WTC11 (cell line): ENCODE results near the gene ILF3. TPM values are rescaled to one million over a fixed set of nuclear protein-coding genes. Genes with fewer than 3 reads are reported as not detected.

ENCODE experiments used
- ATAC-seq: fragments of 200-7000 bp; cut with Tn5 transposase; 2 replicates; pipeline ENCODE4 v1.10.0; 2021; ENCODE audit warnings: mild to moderate bottlenecking, moderate library complexity
- CTCF ChIA-PET: fragments of 300-600 bp; sonication (Branson Sonifier 250); formaldehyde crosslinking; loops from one replicate; lab custom pipeline; 2021; ENCODE audit warnings: antibody characterized with exemption; lab: Charles Lee
- POLR2A ChIA-PET: fragments of 350-600 bp; sonication (Branson Sonifier 250); formaldehyde crosslinking; loops from one replicate; lab custom pipeline; 2021; ENCODE audit warnings: antibody characterized with exemption; lab: Charles Lee
- DNase-seq: peaks from one replicate; pipeline ENCODE4 v3.0.0; 2021; ENCODE audit warnings: low spot score
- H3K27ac Mint-ChIP-seq: 2 replicates; pipeline ENCODE4 v1.8.0; 2021; ENCODE audit warnings: mixed read lengths
- H3K27me3 Mint-ChIP-seq: 2 replicates; pipeline ENCODE4 v1.8.0; 2021; ENCODE audit warnings: low read depth, mild to moderate bottlenecking, moderate library complexity, mixed read lengths
- H3K36me3 Mint-ChIP-seq: 2 replicates; pipeline ENCODE4 v1.8.0; 2021; ENCODE audit warnings: mixed read lengths
- H3K4me1 Mint-ChIP-seq: 2 replicates; pipeline ENCODE4 v1.8.0; 2022; ENCODE audit warnings: mixed read lengths
- H3K4me3 Mint-ChIP-seq: 2 replicates; pipeline ENCODE4 v1.8.0; 2021; ENCODE audit warnings: mild to moderate bottlenecking, moderate library complexity, mixed read lengths
- H3K9me3 Mint-ChIP-seq: 2 replicates; pipeline ENCODE4 v1.8.0; 2021; ENCODE audit warnings: mixed read lengths
- AR ChIP-seq: fragments of 250-450 bp; sonication (Bioruptor Pico); IDR thresholded peaks from 2 replicates; pipeline ENCODE4 v1.9.0; 2021; ENCODE audit warnings: mild to moderate bottlenecking
- ERG ChIP-seq: fragments of 250-450 bp; sonication (Bioruptor Pico); IDR thresholded peaks from 2 replicates; pipeline ENCODE4 v1.8.0; 2021; ENCODE audit warnings: mild to moderate bottlenecking
- ESRRA ChIP-seq: sonication (generic); formaldehyde crosslinking; IDR thresholded peaks from 2 replicates; pipeline ENCODE4 v1.8.1; 2022; ENCODE audit warnings: mild to moderate bottlenecking, missing genetic modification reagents, borderline replicate concordance
- GTF2I ChIP-seq: fragments of 250-450 bp; sonication (Bioruptor Pico); conservative IDR thresholded peaks from 2 replicates; pipeline ENCODE4 v1.4.0; 2021; ENCODE audit warnings: mild to moderate bottlenecking
- IRF2 ChIP-seq: sonication (generic); formaldehyde crosslinking; IDR thresholded peaks from 2 replicates; pipeline ENCODE4 v1.8.0; 2022; ENCODE audit warnings: low read depth, missing genetic modification reagents, borderline replicate concordance
- MAX ChIP-seq: sonication (generic); formaldehyde crosslinking; IDR thresholded peaks from 2 replicates; pipeline ENCODE4 v1.8.0; 2022; ENCODE audit warnings: mild to moderate bottlenecking, missing genetic modification reagents
- NR3C1 ChIP-seq: sonication (generic); formaldehyde crosslinking; conservative IDR thresholded peaks from 2 replicates; pipeline ENCODE4 v1.8.1; 2023; ENCODE audit warnings: low read depth, mild to moderate bottlenecking, missing genetic modification reagents
- PRDM15 ChIP-seq: sonication (generic); formaldehyde crosslinking; IDR thresholded peaks from 2 replicates; pipeline ENCODE4 v1.8.0; 2022; ENCODE audit warnings: missing genetic modification reagents
- PRRX2 ChIP-seq: fragments of 250-450 bp; sonication (Bioruptor Pico); IDR thresholded peaks from 2 replicates; pipeline ENCODE4 v1.8.0; 2021; ENCODE audit warnings: mild to moderate bottlenecking
- RORB ChIP-seq: fragments of 250-450 bp; sonication (Bioruptor Pico); IDR thresholded peaks from 2 replicates; pipeline ENCODE4 v1.9.0; 2021; ENCODE audit warnings: mild to moderate bottlenecking
- ZBTB21 ChIP-seq: sonication (generic); formaldehyde crosslinking; IDR thresholded peaks from 2 replicates; pipeline ENCODE4 v1.8.1; 2023; ENCODE audit warnings: mild to moderate bottlenecking, missing genetic modification reagents, borderline replicate concordance
- ZNF121 ChIP-seq: sonication (generic); formaldehyde crosslinking; IDR thresholded peaks from 2 replicates; pipeline ENCODE4 v1.8.0; 2023; ENCODE audit warnings: missing genetic modification reagents
- ZNF138 ChIP-seq: sonication (generic); formaldehyde crosslinking; conservative IDR thresholded peaks from 2 replicates; pipeline ENCODE4 v1.8.1; 2022; ENCODE audit warnings: mild to moderate bottlenecking, moderate library complexity, missing genetic modification reagents
- ZNF423 ChIP-seq: fragments of 250-450 bp; sonication (Bioruptor Pico); IDR thresholded peaks from 2 replicates; pipeline ENCODE4 v2.1.2; 2022; ENCODE audit warnings: mild to moderate bottlenecking, moderate library complexity
- ZNF425 ChIP-seq: fragments of 250-450 bp; sonication (Bioruptor Pico); conservative IDR thresholded peaks from 2 replicates; pipeline ENCODE4 v1.9.0; 2021; ENCODE audit warnings: mild to moderate bottlenecking
- total RNA-seq: library from RNA; stranded (reverse); gene quantifications from 3 replicates; pipeline ENCODE4 v1.2.3, GENCODE V29; 2021

ILF3 gene
- total RNA-seq, 1 experiment from 2014 or later, result 659 TPM

GRCh38 chr19:10654610-10655456 is 687 bp downstream of the ILF3 start (continued):
- TF ChIP-seq AR (CRISPR knock-in tag) (0 out of 2 replicates have a peak, but pooled peaks have one; percentile 24), RORB (CRISPR knock-in tag) (no peak), GTF2I (CRISPR knock-in tag) (no peak)

- ATAC-seq, result no peak
- TF ChIP-seq ZNF121 (CRISPR knock-in tag) (no peak), ESRRA (CRISPR knock-in tag) (no peak), ERG (CRISPR knock-in tag) (peak; percentile 56; the same call in 1 of the 2 replicates), ZBTB21 (CRISPR knock-in tag) (no peak), ZNF425 (CRISPR knock-in tag) (peak; percentile 51; the same call in 1 of the 2 replicates), PRRX2 (CRISPR knock-in tag) (0 out of 2 replicates have a peak, but pooled peaks have one; percentile 15)
- TF ChIP-seq, all 79 proteins: peak for 3
- Mint-ChIP-seq H3K27ac (peak overlapping the region; percentile 99), H3K4me3 (peak overlapping the region; percentile 96), H3K36me3 (peaks cover 41% of the 10 kb centered on the region), H3K27me3 (no peaks in the 10 kb centered on the region), H3K4me1 (peaks cover 36% of the 10 kb centered on the region), H3K9me3 (no peaks in the 10 kb centered on the region)
- CTCF ChIA-PET, result interaction anchor here (0.8 to 1.5 kb wide), 4 partner anchors 11 to 74 kb away, joined by 3 to 5 read pairs (median 4); partner anchors contain the start of gene DNM2
- no peak for DNase-seq
- POLR2A ChIA-PET, result interaction anchor here (1.0 kb wide), 1 partner anchor 11 kb away, joined by 3 read pairs; no protein-coding TSS in a partner anchor
These were observed 1.5 kb downstream of the ILF3 start for GRCh38 chr19:10655457-10656312.

GRCh38 chr19:10660346-10660745 is 6.2 kb downstream of the ILF3 start:
- H3K4me1 Mint-ChIP-seq, result peaks cover 48% of the 10 kb centered on the region
- POLR2A ChIA-PET, result no interaction called here
- H3K27me3 Mint-ChIP-seq, result no peaks in the 10 kb centered on the region
- peaks cover 43% of the 10 kb centered on the region for H3K36me3 Mint-ChIP-seq
- DNase-seq, result no peak
- ATAC-seq, result no peak
- TF ChIP-seq IRF2 (CRISPR knock-in tag) (no peak), MAX (CRISPR knock-in tag) (no peak), ZNF423 (CRISPR knock-in tag) (no peak), ZNF138 (CRISPR knock-in tag) (no peak), PRDM15 (CRISPR knock-in tag) (no peak), NR3C1 (CRISPR knock-in tag) (no peak)
- peak overlapping the region; percentile 90 for H3K27ac Mint-ChIP-seq
- H3K4me3 Mint-ChIP-seq, result no peak overlapping the region
- H3K9me3 Mint-ChIP-seq, result no peaks in the 10 kb centered on the region
- CTCF ChIA-PET, result no interaction called here
